HG02571 (cell line): Measurements from ENCODE around the gene BCL2L12.

ENCODE experiments used
- ATAC-seq: cut with Tn5 transposase; IDR thresholded peaks from one replicate; pipeline ENCODE4 v1.9.1; 2021; ENCODE audit warnings: mild to moderate bottlenecking, moderate library complexity; ENCODE audit not compliant: unreplicated experiment

Gene BCL2L12

GRCh38 chr19:49641688-49642491 lies 23.8 kb upstream of the BCL2L12 start, which contains the start of gene SCAF1:
Gene SCAF1, plus strand, starts transcription at chr19:49642209. Its CDS starts 2,818 bp downstream, at chr19:49645027.
- ATAC-seq = peak; percentile 50

DNA sequence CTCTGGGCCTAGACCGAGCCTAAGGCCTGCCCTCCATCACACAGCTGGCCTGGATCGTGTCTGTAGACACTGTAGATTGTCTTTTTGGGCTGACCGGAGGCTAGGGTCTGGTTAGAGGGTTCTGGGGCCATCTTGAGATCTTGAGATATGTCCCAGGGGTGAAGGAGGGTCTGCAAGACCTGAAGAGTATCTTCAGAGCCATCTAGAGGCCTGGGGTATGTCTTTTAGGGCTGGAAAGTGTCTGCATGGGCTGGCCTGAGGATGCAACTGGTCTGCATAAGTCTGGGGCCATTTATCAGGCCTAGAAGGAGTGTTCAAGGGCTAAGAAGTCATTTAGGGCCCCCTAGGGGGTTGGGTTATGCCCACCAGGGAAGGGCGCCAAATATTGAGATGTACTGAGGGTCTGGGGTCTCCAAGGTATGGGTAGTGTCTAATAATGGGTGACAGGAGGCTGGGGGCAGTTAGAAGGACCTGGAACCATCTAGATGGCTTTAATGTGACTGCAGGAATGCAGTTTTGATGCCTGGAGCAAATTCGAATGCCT lies 23.2 kb upstream of the BCL2L12 start:
- ATAC-seq = no peak

- no peak for ATAC-seq
Observed at GRCh38 chr19:49643466-49643865, 22.3 kb upstream of the BCL2L12 start.

DNA sequence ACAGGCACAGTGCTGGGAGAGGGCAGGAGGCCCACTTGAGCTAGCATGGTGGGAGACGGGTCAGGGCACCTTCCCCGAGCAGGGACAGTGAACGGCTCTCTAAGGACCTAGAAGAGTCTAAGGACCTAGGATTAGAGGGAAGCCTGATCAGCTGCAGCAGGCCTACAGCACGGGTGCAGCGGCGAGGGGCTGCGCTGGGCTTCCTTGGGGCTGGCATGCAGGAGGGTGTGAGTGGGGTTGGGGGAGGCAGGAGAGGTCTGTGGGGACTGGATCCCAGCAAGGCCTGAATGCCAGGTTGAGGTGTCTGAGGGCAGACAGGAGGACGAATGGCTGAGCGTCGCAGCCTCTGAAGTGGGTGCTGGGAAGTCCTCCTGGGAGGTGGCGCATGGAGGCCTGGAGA lies 20.1 kb upstream of the BCL2L12 start:
- ATAC-seq = no peak

- no peak for ATAC-seq
Observed at GRCh38 chr19:49645995-49646394, 19.7 kb upstream of the BCL2L12 start.

GRCh38 chr19:49646586-49646985 lies 19.1 kb upstream of the BCL2L12 start:
- no peak for ATAC-seq

DNA sequence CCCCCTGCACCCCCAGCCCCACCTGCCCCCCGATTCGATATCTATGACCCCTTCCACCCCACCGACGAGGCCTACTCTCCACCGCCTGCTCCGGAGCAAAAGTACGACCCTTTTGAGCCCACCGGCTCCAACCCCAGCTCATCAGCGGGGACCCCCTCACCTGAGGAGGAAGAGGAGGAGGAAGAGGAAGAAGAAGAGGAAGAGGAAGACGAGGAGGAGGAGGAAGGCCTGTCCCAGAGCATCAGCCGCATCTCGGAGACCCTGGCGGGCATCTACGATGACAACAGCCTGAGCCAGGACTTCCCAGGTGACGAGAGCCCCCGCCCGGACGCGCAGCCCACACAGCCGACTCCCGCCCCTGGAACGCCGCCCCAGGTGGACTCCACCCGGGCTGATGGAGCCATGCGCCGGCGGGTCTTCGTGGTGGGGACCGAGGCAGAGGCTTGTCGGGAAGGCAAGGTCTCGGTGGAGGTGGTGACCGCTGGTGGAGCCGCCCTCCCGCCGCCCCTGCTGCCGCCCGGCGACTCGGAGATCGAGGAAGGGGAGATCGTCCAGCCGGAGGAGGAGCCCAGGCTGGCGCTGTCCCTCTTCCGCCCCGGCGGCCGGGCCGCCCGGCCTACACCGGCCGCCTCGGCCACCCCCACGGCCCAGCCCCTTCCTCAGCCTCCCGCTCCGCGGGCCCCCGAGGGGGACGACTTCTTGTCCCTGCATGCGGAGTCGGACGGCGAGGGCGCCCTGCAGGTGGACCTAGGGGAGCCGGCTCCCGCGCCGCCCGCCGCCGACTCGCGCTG lies 14.5 kb upstream of the BCL2L12 start:
- ATAC-seq = no peak

DNA sequence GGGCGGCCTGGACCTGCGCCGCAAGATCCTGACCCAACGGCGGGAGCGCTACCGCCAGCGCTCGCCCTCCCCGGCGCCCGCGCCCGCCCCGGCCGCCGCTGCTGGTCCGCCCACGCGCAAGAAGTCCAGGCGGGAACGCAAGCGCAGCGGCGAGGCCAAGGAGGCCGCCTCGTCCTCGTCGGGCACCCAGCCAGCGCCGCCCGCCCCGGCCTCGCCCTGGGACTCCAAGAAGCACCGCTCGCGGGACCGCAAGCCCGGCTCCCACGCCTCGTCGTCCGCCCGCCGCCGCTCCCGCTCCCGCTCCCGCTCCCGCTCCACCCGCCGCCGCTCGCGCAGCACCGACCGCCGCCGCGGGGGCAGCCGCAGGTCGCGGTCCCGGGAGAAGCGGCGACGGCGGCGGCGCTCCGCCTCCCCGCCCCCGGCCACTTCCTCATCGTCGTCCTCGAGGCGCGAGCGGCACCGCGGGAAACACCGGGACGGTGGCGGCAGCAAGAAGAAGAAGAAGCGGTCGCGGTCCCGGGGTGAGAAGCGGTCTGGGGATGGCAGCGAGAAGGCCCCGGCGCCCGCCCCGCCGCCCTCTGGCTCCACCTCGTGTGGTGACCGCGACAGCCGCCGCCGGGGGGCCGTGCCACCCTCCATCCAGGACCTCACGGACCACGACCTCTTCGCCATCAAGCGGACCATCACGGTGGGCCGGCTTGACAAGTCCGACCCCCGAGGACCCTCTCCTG lies 13.7 kb upstream of the BCL2L12 start:
- ATAC-seq = no peak

- no peak for ATAC-seq
Observed at GRCh38 chr19:49652551-49653465, 12.9 kb upstream of the BCL2L12 start.

- no peak for ATAC-seq
Observed at GRCh38 chr19:49653466-49653806, 12.3 kb upstream of the BCL2L12 start.

- no peak for ATAC-seq
Observed at GRCh38 chr19:49654581-49654980, 11.2 kb upstream of the BCL2L12 start.

GRCh38 chr19:49655570-49656455 lies 9.9 kb upstream of the BCL2L12 start:
- no peak for ATAC-seq

DNA sequence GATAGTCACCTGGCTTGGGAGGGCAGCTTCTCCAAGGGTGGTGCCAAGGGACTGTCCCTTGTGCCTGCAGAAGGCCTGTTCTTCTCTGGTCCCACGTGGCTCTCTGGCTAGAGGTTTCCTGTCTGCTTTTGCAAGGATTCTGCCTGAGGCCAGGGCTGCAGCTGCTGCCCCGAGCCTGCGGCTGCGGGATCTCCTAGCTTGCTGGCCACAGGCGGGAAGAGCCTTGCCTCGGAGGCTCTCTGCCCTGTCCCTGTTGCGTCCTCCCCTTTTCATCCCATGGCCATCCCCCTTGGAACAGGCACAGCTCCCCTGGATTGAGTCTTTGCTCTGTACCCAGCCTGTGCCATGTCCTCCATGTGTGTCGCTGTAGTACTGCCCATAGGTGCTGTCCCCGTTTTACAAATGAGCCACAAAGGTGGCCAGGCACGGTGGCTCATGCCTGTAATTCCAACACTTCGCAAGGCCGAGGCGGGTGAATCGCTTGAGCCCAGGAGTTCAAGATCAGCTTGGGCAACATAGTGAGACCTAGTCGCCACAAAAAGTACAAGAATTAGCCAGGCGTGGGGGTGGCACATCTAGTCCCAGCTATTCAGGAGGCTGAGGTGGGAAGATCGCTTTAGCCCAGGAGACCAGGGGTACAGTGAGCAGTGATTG lies 9.2 kb upstream of the BCL2L12 start:
- ATAC-seq = no peak

DNA sequence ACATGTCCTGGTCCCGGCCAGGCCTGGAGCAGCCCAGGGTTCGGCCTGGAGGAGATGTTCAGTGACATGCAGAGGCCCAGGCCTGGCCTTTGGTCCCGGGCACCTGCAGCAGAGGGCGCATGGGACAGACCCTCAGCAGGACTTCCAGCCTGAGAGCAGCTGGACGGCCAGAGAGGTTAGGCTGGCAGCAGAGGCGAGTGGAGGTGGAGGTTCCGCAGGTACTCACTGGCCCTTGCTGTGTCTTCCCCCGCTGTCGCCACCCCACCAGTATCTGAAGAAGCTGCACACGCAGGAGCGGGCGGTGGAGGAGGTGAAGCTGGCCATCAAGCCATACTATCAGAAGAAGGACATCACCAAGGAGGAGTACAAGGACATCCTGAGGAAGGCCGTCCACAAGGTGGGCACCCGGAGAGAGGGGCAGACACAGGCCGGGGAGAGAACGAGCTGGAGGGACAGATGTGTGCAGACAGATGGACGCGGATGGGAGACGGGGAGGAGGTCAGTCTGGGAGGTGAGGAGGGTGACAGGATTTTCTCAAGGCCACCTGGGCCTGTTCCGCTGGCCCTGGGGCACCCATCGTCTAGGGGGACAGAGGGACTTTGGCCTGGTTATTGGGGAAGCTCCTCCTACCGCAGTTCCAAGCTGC lies 8.1 kb upstream of the BCL2L12 start:
- no peak for ATAC-seq

DNA sequence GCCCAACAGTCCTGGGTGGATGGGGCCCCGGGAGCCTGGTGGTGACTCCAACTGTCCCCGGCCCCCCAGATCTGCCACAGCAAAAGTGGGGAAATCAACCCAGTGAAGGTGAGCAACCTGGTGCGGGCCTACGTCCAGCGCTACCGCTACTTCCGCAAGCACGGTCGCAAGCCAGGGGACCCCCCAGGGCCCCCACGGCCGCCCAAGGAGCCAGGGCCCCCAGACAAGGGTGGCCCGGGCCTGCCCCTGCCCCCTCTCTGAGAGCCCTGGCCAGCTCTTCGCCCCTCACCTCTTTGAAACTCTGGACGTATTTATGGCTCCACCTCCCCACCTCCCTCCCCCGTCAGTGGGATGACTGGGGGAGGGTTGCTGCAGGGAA lies 7.6 kb upstream of the BCL2L12 start:
- no peak for ATAC-seq

DNA sequence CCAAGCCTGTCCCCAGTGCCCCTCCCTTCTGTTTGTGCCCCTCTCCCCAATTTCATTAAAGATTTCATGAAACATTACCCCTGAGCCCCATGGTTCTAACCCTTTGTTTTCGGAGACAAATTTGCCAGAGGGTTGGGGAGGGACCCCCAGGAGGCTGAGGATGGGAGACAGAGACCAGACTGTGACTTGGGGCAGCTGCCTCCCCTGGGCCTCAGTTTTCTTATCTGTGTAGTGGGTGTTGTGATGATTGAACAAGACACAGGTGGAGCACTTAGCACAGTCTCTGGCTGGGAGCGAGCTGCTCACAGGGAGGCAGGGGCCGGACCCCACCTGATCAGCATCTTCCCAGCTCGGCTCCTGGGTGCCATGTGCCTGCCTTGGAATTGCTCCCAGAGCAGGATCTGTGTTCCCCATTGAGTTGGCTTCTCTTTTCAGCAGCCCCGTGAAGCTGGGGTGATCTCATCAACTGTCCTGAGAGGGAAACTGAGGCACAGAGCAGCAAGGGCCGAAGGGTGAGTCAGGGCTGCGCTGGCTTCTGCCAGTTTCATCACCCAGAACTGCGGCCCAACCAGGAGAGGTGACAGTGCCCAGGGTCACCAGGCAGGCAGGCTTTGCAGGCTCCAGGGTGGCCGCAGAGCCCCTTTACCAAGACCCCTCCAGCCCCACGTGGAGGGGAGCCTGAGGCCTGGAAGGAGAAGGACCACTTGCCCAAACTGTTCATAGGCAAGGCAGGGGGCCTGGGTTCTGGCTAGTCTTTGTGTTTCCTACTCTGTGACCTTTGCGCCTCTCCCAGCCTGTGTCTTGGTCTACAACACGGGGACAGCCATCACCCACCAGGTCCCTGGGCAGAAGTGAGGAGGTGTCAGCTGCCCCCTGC lies 6.9 kb upstream of the BCL2L12 start:
- no peak for ATAC-seq

DNA sequence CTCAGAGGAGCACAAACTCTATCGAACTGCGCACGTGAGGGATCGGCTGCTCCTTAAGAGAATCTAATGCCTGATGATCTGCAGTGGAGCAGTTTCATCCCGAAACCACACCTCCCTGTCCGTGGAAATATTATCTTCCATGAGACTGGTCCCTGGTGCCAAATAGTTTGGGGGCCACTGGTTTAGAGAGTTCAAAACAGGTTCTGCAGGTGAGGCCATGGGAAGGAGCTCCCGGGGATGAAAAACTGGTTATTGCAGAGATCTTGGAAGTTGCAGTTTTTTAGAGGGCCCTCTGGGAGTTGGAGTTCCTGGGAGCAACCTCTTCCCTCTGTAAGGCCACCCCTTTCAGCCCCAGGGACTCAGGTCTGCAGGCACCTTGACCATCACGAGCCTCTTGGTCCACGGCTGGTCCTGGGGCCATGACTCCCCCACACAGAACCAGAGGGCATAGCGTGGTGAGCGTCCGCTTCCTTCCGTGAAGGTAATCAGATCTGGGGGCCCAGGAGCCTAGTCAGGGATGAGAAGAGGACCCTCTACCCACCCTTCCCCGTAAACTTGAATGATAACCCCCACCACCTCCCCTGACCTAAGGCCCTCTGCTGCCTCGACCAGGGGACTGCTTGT lies 5.3 kb upstream of the BCL2L12 start:
- no peak for ATAC-seq
